ENCODE data around the gene TEX10. TPM values are rescaled to one million over a fixed set of nuclear protein-coding genes. Genes with fewer than 3 reads are reported as not detected.

Gene TEX10
- 10 to 100 TPM; 17.1 to 33.6 (median 22.9) TPM for total RNA-seq

DNA sequence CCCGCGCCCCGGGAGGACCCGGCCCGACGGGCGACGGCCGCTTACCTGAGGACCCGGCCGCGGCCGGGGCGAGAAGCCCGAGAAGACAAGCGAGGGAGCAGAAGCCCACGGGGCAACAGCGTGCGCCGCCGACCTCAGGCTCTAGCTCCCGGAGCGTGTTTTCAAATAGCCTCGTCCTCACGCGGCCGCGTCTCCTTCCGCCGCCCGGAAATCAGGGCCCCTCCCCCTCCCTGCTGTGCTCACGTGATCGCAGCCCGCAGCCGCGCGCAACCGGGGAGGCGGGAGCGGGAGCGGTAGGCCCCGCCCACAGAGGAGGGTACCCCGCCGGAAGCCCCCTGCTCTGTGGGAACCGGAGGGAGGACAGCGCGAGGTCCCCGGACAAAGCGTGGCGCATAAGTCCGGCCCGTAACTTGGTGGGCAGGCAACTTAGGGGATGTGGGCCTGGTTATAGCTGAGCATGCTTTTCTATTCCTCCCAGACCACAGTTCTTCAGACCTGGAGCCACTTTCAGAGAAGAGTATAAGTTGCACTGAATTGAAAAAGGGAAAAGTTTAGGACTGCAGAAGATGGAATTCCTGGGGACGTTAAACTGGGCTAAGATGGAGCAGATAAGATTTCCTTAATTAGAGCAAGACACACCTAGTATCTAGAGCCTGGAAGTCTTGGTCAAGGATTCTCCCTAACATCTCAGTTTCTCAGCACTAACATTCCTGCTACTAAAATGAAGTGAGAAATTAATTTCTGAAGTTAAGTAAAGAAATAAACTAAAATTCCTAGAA lies at the start of gene TEX10:
TEX10 (minus strand) TSS at position 216 of the 779 bp plus-strand sequence. CDS start 3,579 bp downstream, outside the sequence.
- Histone ChIP-seq H3K27ac (peak within 1 kb of the TSS; percentile 82), H3K4me1 (peaks cover 19% of the 10 kb centered on the region), H3K36me3 (no peaks in the 10 kb centered on the region), H3K4me3 (peak within 1 kb of the TSS; percentile 86), H3K27me3 (no peaks in the 10 kb centered on the region), H3K9me3 (no peaks in the 10 kb centered on the region)
- DNase-seq (ENCODE audit: low spot score in 2 of 2), result peak; percentile 93 to 94
- TF ChIP-seq POLR2A (IDR thresholded peaks at IDR 0.05) (peak in 1 of 2 donors; percentile 58), EP300 (IDR thresholded peaks at IDR 0.05) (no peak), POLR2AphosphoS5 (IDR thresholded peaks at IDR 0.05) (peak in 1 of 3 donors; percentile 80)
- TF ChIP-seq, protein P1, sequence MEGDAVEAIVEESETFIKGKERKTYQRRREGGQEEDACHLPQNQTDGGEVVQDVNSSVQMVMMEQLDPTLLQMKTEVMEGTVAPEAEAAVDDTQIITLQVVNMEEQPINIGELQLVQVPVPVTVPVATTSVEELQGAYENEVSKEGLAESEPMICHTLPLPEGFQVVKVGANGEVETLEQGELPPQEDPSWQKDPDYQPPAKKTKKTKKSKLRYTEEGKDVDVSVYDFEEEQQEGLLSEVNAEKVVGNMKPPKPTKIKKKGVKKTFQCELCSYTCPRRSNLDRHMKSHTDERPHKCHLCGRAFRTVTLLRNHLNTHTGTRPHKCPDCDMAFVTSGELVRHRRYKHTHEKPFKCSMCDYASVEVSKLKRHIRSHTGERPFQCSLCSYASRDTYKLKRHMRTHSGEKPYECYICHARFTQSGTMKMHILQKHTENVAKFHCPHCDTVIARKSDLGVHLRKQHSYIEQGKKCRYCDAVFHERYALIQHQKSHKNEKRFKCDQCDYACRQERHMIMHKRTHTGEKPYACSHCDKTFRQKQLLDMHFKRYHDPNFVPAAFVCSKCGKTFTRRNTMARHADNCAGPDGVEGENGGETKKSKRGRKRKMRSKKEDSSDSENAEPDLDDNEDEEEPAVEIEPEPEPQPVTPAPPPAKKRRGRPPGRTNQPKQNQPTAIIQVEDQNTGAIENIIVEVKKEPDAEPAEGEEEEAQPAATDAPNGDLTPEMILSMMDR (IDR thresholded peaks at IDR 0.05), result no peak
- WGBS, result 0% methylated on average over 10 of the region's 53 CpGs

DNA sequence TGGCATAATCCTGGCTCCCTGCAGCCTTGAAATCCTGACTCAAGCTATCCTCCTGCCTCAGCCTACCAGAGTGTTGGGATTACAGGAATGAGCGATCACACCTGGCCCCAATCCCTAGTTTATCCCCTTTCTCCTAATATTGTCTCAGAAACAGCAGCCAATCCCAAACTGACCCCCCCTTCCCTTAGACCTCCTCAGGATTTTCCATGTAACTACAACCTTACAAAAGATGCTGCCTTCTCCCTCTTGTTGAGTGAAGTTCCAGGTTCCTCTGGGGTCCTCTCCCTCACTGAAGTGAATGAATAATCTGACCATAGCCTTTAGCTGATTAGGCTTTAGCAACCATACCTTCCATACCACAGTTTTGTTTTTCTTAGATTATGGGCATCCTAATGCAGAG lies 48.3 kb upstream of the TEX10 start:
- H3K4me3 ChIP-seq, result no peak overlapping the region
- no peaks in the 10 kb centered on the region for H3K9me3 ChIP-seq
- H3K4me1 ChIP-seq, result no peaks in the 10 kb centered on the region
- H3K27me3 ChIP-seq, result peaks cover 2% of the 10 kb centered on the region
- WGBS, result 71% methylated on average over 1 of the region's 1 CpG
- TF ChIP-seq, protein P1 (IDR thresholded peaks at IDR 0.05), result no peak
- TF ChIP-seq POLR2A (IDR thresholded peaks at IDR 0.05) (no peak), EP300 (IDR thresholded peaks at IDR 0.05) (no peak), POLR2AphosphoS5 (IDR thresholded peaks at IDR 0.05) (no peak)
- no peaks in the 10 kb centered on the region for H3K36me3 ChIP-seq
- no peak overlapping the region for H3K27ac ChIP-seq
- DNase-seq (ENCODE audit: low spot score in 2 of 2), result no peak

DNA sequence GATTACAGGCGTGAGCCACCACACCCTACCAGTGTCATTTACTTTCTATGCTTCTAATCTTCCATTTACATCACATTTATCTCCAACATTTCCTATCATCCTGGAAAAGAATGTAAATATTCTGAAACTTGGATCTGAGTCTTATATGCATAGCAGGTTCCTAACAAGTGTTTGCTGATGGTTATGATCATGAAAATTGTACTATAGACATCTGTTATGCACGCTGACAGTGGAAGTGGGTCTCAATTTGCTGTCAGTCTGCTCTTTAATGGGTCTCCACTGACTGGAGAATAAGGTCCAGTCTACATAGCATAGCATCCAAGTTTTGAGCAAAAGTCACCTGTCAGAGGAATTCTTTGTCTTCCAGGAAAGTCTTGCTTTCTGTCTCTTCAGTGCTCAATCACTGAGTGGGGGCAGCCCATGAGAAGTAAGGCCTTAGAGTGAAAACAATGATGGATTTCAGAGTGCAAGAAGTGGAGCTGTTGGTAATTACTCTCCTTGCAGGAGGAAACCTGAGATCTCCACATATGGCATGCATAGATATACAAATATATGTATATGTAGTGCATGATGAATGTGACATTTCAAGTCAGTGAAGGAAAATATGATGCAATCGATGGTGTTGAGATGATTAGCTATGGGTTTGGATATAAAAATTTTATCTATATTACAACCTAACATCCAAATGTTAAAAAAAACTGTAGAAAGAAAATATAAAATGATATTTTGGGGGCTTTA lies 45.0 kb upstream of the TEX10 start:
- H3K27me3 ChIP-seq, result no peaks in the 10 kb centered on the region
- no peaks in the 10 kb centered on the region for H3K9me3 ChIP-seq
- no peaks in the 10 kb centered on the region for H3K36me3 ChIP-seq
- 66% methylated on average over 3 of the region's 3 CpGs for WGBS
- DNase-seq (ENCODE audit: low spot score in 2 of 2), result no peak
- TF ChIP-seq POLR2AphosphoS5 (IDR thresholded peaks at IDR 0.05) (no peak), POLR2A (IDR thresholded peaks at IDR 0.05) (no peak), EP300 (IDR thresholded peaks at IDR 0.05) (no peak)
- TF ChIP-seq, protein P1 (IDR thresholded peaks at IDR 0.05), result no peak
- no peaks in the 10 kb centered on the region for H3K4me1 ChIP-seq
- no peak overlapping the region for H3K4me3 ChIP-seq
- no peak overlapping the region for H3K27ac ChIP-seq

DNA sequence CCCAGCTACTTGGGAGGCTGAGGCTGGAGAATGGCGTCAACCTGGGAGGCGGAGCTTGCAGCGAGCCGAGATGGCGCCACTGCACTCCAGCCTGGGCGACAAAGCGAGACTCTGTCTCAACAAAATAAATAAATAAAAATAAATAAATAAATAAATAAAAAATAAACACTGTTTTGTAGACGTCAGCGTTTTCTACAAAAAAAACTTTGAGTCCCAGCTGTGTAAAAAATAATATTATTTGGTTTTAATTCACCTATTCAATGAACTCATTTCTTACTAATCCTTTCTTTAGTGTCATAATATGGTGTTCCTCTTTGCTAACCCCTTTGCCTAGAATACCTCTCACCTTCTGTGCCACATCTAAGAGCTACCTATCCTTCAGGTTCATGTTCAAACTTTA lies 44.0 kb upstream of the TEX10 start:
- TF ChIP-seq POLR2A (IDR thresholded peaks at IDR 0.05) (no peak), POLR2AphosphoS5 (IDR thresholded peaks at IDR 0.05) (no peak), EP300 (IDR thresholded peaks at IDR 0.05) (no peak)
- TF ChIP-seq, protein P1 (IDR thresholded peaks at IDR 0.05), result no peak
- Histone ChIP-seq H3K27ac (no peak overlapping the region), H3K27me3 (no peaks in the 10 kb centered on the region), H3K4me3 (no peak overlapping the region), H3K4me1 (no peaks in the 10 kb centered on the region), H3K9me3 (no peaks in the 10 kb centered on the region), H3K36me3 (no peaks in the 10 kb centered on the region)
- WGBS, result 95% methylated on average over 9 of the region's 9 CpGs
- no peak for DNase-seq (ENCODE audit: low spot score in 2 of 2)

DNA sequence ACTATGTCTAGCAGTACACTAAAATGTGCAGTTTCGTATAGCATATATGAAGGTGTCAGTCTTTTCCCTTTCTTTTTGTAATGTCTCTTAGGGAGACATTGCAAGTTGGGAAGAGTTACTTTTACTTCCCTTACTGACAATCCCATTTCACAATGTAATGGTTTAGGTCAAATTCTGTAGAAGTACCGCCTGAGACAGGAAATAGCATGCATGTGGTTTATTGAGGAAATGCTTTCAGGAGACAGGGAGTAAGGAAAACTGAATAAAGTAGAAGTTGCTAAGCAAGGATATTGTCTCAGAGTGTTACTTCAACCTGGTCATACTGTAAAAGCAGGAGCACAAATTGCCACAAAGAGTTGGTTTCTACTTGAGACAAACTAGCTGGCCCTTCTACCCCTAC lies 42.1 kb upstream of the TEX10 start:
- TF ChIP-seq, protein P1 (IDR thresholded peaks at IDR 0.05), result no peak
- no peak for TF ChIP-seq POLR2A (IDR thresholded peaks at IDR 0.05)
- TF ChIP-seq POLR2AphosphoS5 (IDR thresholded peaks at IDR 0.05), result no peak
- no peak for TF ChIP-seq EP300 (IDR thresholded peaks at IDR 0.05)
- H3K27me3 ChIP-seq, result no peaks in the 10 kb centered on the region
- 85% methylated on average over 2 of the region's 2 CpGs for WGBS
- H3K36me3 ChIP-seq, result no peaks in the 10 kb centered on the region
- H3K4me3 ChIP-seq, result no peak overlapping the region
- no peaks in the 10 kb centered on the region for H3K4me1 ChIP-seq
- no peaks in the 10 kb centered on the region for H3K9me3 ChIP-seq
- no peak for DNase-seq (ENCODE audit: low spot score in 2 of 2)
- H3K27ac ChIP-seq, result no peak overlapping the region

Measured in suprapubic skin (tissue), 4 donors.